GM19467 (cell line): ENCODE results near the gene WSCD1.

Experiments
- ATAC-seq: cut with Tn5 transposase; IDR thresholded peaks from one replicate; pipeline ENCODE4 v1.9.1; 2021; ENCODE audit warnings: mild to moderate bottlenecking, moderate library complexity; ENCODE audit not compliant: unreplicated experiment

The WSCD1 gene

DNA sequence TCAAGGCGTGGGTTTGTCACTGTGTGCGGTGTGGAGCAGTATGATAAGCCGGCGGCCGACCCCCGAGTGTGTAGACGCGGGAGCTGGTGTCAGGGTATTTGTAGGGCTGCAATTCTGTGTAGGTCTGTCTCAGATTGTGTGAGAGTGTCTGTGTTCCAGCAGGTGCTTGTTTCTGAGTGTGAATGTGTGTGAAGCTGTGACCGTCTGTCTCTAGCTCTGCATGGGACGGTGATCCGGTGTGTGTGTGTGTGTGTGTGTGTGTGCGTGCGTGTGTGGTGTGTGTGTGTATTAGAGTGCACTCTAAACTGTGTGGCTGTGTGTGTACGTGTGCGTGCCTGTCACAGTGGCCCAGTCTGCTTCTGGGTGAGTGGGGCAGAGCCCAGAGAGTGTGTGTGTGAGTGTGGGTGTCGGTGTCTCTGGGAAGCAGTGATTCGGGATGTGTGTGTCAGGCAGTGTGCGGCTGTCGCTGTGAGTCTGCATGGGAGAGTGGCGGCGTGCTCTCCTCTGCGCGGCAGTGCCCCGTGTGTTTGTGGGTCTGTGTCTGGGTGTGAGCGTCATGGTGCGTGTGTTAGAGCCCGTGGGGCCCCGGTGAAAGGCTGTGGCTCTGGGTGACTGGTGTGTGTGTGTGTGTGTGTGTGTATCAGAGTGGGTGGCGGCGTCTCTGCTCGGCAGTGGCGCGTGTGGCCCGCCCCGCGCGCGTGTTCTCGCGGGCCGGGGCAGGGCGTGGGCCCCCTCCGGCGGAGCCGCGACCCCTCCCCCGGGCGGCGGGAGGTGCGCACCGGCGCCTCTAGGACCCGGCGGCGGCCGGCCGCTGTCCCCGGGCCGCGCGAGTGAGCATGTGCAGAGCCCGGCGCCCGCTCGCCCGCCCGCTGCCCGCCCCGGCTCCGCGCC lies at the start of gene WSCD1:
WSCD1 (plus strand) TSS at position 841 of the 891 bp plus-strand sequence. CDS start 10,280 bp downstream, outside the sequence.
- no peak for ATAC-seq

DNA sequence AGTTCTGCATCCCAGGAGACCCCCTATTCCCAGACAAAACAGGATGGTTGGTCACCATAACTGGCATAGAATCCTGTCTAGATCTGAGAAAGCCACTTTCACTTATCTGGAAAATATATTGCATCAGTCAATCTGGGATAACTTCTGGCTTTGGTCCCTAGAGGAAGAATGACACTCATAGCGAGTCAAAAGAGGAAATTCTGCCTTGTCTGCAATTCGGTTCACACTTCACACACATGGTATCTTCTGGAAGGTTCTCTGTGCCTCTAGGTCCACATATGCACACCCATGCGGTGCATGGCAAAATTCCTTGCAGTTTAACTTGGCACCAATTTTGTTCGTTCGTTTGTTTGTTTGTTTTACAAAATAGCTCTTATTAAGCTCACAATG lies 49.2 kb upstream of the WSCD1 start:
- no peak for ATAC-seq

DNA sequence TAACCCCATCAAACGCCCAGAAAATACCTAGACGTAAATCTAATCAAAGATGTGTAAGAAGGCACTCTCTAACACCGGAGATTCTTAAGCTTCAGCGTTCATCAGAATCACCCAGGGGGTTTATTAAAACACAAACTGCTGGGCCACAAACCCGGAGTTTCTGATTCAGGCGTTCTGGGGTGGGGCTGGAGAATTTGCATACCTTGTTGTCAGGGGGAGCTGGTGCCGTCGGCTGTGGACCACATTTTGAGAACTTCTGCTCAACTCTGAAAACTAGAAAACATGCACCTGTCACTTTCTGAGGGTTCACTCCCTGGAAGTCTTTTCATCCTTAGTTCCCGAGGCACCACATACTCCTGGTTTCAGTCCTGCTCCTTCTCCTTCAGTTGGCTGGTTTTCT lies 48.6 kb upstream of the WSCD1 start:
- ATAC-seq = no peak

DNA sequence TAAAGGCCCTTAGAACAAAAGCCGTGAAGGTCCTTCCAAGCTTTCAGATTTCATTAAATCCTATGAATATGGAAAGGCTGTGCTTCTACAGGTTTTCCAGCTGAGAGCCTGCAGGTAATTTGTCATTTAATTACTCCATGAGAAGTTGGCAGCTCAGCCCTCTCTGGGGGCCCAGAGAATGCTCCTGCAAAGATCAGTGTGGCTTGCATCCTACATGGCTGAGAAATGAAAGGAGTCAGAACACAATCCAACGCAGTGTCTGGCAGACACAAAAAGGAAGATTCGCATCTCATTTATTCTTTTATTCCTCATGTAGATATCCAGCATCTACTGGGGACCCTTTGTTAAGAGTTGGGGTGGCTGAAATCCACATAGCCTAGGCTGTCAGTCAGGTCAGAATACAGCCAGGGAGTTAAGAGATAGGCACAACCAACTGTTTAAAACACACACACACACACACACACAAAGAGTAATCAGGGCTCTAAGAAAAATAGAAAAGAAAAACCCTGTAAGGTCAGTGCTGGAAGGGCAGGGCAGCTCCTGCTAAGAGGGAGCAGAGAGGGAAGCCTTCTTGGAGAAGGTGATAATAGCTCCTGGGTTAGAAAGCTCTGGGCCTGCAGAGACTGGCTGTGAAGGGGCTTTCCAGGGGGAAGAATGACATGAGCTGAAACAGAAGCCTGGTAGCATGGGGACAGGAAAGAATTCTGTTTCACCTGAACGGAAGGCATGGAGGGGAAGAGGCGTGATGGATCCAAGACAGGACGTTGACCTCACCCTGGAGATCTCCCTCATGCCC lies 46.9 kb upstream of the WSCD1 start:
- no peak for ATAC-seq

DNA sequence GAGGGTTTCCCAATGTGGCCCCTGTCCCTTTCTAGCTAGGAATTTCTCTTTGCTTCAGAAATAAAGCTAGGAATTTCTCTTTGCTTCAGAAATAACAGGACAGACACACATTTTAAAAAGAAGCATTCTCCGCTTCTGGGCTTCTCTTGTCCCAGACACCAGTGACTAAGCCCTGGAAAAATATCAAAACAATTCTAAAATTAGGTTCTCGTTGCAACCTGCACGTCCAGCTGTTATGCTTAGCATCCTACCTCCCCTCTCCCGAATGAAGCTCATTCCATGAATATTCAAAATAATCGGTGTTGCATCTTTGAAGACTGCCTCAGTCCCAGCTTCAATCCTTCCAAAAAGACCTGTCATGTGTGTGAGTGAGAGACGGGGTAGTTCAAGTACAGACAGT lies 45.6 kb upstream of the WSCD1 start:
- no peak for ATAC-seq

DNA sequence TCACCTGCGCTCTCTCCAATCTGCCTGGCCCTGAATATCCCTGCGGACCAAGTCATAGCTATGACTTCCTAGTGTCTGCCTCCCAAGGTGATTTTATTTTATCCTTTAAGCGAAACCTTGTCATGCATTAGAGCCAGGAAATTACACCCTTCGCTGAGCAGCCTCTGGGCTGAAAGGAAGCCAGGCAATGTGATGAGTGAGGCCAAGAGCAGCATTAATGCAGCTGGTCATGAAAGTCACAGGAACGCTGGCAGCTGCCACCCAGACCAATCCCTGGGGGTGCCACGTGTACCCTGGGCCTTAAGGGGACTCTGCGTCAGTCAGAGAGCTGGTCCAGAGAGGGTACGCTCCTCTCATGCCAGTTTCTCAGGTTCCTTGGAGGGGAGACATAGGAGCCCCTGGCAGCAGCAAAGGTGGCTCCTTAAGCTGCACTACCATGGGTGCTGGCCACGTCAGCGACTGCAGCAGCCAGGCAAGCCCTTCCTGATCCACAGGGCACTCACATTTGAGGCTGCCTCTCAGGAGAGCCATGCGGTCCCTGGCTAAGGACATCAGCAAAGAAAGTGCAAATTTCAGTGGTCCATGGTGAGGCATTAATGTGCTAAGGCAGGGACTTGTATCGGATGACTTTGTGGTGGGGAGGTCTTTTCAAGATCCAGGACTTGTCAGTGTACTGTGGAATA lies 42.7 kb upstream of the WSCD1 start:
- no peak for ATAC-seq

DNA sequence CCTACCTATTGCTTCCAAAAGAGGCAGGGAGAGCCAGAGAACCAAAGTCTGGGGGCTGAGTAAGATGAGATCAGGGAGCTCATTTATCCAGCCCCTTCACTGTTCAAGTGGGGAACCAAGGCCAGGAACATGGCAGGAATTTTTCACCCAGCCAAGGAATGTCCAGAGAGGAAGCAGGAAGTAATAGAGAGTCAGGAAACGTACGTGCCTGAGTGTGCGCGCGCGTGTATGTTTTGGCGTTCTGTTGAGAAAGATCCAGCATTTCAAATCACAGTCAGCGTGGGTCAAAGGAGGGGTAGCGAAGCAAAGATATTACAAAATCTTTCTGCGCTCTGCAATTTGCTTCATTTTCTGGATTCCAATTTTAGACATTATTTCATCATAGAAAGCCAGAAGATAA lies 41.9 kb upstream of the WSCD1 start:
- ATAC-seq = no peak

DNA sequence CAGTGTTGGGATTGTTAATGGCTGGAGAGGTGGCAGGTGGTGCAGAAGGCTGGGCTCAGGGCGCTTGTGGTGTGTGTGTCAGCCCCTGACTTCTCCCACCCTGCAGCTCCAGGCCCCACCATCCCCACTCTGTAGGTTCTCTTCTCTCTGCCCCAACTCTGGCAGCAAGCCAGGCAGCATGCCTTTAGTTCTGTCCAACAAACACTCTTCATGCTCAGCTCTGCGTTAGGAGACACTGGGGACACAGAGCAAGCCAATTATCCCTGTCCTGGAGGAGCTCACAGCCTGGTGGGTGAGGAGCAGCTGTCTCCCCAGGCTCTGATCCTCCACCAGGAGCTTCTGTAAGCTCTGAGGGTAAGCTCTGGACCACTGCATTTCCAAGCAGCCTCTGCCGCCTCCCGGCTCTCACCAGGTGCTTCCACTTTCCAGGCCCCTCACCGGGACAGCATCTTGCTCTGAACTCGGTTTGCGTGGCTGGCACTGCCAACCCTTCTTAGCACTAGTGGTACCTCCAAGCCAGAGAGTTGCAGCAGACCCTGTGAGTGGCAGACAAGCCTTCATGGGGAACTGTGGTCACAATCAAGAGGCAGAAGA lies 34.3 kb upstream of the WSCD1 start:
- no peak for ATAC-seq

DNA sequence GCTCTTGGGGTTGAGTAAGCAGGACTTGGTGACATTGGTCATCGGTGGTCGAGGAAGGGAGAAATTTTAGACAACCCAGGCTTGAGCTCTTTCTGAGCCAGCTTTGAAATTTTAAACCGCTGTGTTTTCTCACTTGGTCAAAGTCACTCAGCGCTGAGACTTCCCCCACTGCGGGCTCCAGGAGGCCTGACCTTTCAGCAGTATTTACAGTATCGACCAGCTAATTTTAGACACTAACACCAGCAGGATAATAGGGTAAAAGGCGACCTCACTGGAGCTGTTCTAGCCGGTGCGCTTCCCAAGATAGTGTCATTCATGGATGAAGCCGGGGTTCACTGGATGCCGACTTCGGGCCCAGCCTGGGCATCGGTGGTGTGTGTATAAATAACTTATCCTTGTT lies 29.7 kb upstream of the WSCD1 start:
- ATAC-seq = no peak

DNA sequence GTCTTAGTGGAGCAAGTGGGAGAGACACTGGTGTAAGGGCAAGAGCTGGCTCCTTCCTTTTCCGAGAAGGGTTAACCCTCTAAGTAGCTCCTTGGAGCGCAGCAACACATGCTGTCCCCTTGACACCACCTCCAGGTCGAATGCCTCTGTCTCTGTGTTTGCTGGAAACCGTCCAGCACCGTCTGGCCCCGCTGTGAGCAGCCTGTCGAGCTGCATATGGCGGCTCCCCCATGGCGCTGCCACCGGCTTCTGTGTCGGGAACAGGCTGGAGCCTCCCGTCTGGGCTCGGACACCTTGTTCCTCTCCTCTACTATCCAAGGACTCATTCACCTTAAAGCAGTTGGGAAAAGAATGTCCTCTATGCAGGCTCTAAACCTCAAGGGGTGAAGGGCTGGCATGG lies 28.9 kb upstream of the WSCD1 start:
- ATAC-seq = no peak

DNA sequence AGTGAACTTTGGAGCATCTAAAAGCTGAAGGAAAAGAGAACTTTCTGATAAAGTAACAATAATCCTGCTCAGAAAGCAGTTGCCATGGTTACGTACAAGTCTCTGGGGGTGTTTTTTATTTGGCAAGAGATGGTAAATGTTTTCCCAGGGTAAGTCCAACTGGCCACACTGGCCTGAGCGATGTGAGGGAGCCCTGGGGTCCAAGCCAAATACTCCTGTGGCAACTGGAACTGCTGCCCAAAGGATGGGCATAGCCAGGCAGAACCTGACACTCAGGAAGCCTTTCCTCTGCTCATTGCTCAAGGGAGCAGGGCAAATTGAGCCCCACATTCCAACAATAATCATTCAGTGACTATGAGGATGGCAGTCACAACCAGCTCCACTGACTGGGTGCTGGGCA lies 26.8 kb upstream of the WSCD1 start:
- ATAC-seq = no peak

DNA sequence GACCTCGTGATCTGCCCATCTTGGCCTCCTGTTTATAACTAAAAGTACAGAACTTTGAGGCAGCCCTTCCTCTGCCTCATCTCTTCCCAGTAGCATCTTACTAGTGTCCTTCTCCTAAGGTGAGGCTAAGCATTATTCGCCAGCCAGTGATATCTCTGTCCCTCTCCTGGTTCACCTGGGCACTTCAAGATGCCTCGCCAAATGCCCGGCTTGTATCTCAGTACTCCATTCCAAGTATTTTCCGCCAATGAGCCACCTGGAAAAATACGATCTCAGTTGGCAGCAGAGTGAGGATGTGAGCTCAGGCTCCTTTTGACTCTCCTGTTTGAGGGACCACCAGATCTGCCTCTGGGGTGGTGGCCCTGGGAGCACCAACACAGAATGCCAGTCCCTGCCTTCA lies 25.9 kb upstream of the WSCD1 start:
- no peak for ATAC-seq

DNA sequence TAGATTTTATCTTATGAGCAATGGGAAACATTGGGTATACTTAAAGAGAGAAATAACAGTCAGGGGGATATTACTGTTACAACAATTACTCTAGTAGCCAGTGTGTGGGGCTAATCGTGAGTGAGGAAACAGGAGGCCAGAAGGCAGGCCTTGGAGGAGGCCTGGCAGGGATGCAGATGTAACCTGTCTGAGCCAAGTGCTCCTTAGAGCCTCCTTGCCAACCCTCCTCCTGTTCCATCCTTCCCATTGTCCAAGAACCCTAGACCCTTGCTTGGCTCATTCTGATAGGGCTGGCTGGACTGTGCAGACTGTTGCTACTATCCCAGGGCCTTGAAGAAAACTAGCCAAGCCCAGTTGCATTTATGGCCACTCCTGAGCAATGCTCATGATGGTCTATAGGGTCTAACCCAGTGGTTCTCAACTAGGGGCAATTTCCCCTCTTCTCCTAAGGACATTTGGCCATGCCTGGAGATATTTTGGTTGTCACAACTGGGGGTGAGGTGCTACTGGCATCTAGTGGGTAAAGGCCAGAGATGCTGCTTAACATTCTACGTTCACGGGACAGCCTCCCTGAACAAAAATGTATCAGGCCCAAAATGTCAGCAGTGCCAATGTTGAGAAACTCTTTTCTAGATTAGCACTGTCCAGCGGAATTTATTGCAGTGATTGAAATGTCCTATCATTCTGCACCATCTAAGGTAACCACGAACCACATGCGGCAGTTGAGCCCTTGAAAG lies 24.4 kb upstream of the WSCD1 start:
- no peak for ATAC-seq

DNA sequence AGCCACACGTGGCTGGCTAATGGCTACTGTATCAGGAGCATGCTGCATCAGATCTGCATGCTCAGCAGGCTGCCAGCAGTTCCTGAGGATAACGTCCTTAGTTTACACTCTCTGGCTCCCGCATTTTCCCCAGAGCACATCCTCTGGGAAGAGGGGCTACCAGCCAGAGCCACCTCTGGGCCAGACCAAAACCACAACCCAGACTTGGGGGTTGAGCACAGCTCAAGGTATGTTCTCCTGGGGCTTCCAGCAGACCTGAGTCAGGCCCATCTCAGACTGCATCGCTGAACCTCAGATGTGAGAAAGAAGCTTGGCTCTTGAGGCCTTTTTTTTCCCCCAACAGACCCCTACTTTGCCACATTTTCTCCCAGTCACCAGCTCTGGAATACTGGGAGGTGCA lies 23.7 kb upstream of the WSCD1 start:
- no peak for ATAC-seq

DNA sequence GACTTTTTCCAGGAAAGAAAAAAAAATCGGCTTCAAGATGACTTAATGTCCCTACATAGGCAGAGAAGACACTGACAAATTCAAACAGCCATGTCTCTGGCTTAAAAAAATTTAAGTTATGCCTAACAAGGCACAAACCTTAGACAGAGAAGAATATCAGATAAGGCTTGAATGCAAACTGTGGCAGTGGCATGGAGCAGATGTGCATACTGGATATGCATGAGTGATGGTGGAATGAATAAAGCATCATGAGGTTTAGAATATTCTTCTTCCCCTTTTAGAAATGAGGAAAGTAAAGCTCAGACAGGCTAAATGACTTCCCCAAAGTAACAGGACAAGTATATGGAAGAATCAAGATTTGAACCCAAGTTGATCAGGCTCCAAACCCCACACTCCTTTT lies 23.2 kb upstream of the WSCD1 start:
- ATAC-seq = no peak

DNA sequence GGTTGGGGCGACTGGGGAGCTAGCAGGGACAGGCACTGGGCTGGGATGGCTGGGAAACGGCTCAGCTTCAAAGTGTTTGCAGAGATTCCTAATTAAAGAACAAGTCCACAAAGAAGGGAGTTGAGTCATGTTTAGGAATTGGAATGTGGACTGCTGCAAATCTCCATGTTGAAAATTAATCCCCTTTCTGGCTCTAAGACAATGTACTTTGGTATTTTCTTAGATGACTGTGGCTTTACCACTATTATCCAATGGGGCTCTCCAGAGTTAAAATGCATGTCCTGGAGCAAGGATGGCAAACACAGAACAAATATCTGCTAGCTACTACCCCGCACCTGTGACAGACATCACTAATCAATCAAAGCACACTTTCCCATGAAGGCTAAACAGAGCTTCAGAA lies 22.2 kb upstream of the WSCD1 start:
- no peak for ATAC-seq

DNA sequence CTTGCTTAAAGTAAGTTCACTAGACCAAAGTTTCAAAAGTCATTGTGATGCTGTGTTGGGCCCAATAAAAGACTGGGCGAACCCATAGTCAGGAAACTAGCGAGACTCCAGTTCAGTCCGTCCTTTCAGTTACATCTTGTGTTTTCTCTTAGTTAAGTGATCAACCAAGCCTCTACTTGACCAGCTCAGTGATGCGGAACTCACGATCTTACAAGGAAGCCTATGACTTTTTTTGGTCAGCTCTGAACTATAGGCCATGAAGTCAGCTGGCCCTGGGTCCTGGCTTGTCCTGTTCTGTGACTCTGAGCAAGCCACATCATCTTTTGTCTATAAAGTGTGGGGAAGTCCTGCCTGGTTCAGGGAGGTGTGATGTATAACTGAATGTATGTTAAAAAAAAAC lies 21.7 kb upstream of the WSCD1 start:
- ATAC-seq = no peak

DNA sequence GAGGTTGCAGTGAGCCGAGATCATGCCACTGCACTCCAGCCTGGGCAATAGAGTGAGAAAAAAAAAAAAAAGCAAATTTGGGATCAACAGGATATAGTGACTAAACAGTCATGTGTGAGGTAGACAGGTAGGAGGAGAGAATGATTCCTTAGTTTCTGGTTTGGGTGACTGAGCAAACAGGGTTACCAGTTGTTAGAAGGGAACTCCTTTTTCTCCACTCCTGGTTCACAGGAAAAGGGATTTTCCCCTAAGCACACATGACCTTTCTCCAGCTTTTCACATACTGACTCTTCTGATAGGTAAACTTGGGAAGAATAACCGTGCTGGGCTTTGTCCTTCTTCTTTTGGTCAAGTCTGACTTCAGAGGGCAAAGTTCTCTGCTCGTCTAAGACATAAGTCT lies 17.3 kb upstream of the WSCD1 start:
- ATAC-seq = no peak

DNA sequence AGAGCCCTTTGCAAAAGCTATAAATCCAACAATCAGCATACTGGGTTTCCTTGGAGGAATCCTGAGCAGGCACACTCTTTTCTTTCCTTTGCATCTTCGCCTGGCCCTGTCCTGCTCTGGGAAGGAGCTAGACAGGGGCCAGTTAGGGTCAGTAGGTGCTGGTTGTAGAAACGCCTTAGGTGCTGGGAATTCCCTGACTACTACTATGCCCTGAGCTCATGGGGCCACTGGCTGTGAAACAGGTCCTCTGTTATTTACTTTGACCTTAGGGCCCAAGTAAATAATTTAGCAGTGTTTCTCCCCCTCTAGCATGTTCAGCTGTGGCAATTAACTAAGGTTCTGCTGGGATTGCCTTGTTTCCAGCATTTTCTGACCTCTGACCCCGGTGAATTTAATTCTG lies 15.8 kb upstream of the WSCD1 start:
- no peak for ATAC-seq

DNA sequence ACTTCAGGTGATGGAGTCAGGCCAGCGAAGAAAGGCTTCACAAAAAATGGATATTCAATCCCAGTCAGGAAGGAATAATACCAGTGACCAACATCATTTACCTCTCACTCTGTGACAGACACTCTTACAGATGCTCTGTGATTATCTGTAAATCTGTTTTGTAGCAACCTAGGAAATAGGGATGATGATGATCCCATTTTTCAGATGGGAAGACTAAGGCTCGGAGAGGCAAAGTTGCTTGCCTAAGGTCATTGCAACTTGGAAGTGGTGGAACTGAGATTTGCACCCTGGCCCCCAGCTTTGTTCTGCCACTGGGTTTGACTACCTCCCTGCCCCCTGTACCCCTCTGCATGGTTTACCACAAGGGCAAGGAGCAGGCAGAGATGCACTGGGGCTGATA lies 14.1 kb upstream of the WSCD1 start:
- ATAC-seq = no peak

DNA sequence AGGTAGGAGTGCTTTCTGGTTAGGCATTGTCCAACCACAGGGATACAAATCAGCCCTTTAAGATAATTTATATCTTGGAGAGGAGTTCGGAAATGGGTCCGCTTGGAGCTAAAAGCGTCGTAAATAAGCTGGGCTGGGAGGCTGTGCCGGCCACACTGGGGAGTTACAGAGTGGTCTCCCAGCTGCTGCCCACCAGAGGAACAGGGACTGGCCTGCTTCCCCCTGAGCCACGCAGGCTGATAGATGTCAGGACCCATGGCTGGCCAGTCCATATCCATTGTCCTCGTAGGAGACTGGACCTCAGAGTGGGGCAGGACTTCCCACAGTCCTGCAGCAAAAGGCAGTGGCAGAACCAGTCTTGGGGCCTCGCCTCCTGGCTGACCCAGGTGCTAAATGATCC lies 12.6 kb upstream of the WSCD1 start:
- no peak for ATAC-seq
